ENCODE results near the gene SF3B5. TPM values are rescaled to one million over a fixed set of nuclear protein-coding genes. Genes with fewer than 3 reads are reported as not detected.
"Not testable (repeated sequence)": the region's sequence is repeated elsewhere in the genome, so short reads cannot be mapped to it uniquely, and the experiment has no call there.

Gene SF3B5
- total RNA-seq, 6 donors from 2014 or later, result 47.1 to 157 (median 96.9) TPM

DNA sequence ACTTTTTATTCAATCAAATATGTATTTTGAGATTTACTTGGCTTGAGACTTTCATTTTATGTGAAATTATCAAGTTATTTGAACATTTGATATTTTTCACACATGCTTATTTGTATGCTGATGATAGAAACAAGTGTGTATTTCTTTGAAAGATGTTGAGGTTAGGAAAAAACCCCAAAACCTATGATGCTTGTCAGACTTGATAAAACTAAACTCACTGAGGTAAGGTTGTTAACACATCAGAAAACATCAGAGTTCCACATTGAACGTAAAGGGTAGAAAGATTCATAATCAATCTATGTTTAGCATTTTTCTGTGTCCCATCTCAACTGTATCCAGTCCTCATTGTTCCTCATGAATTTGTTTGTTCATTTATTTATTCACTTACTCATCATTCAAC is 12.2 kb downstream of the SF3B5 start:
- H3K36me3 ChIP-seq, result peaks cover 0 to 4% (median 0%) of the 10 kb centered on the region in 4 donors
- no peaks in the 10 kb centered on the region for H3K27me3 ChIP-seq
- H3K4me1 ChIP-seq, result no peaks in the 10 kb centered on the region
- 79 to 91% methylated on average over 1 of the region's 1 CpG for WGBS, 2 donors
- H3K4me3 ChIP-seq, result no peak overlapping the region
- DNase-seq, result no peak
- ATAC-seq (ENCODE audit: low FRiP score in 2 of 2), result no peak
- TF ChIP-seq POLR2A (IDR thresholded peaks at IDR 0.05) (no peak), POLR2AphosphoS5 (IDR thresholded peaks at IDR 0.05) (no peak), EP300 (IDR thresholded peaks at IDR 0.05) (no peak)
- TF ChIP-seq, protein P1, sequence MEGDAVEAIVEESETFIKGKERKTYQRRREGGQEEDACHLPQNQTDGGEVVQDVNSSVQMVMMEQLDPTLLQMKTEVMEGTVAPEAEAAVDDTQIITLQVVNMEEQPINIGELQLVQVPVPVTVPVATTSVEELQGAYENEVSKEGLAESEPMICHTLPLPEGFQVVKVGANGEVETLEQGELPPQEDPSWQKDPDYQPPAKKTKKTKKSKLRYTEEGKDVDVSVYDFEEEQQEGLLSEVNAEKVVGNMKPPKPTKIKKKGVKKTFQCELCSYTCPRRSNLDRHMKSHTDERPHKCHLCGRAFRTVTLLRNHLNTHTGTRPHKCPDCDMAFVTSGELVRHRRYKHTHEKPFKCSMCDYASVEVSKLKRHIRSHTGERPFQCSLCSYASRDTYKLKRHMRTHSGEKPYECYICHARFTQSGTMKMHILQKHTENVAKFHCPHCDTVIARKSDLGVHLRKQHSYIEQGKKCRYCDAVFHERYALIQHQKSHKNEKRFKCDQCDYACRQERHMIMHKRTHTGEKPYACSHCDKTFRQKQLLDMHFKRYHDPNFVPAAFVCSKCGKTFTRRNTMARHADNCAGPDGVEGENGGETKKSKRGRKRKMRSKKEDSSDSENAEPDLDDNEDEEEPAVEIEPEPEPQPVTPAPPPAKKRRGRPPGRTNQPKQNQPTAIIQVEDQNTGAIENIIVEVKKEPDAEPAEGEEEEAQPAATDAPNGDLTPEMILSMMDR (IDR thresholded peaks at IDR 0.05), result no peak
- no peak overlapping the region for H3K27ac ChIP-seq
- no peaks in the 10 kb centered on the region for H3K9me3 ChIP-seq

GRCh38 chr6:144082412-144082811 is 13.0 kb downstream of the SF3B5 start:
- H3K27ac ChIP-seq; H3K4me3 ChIP-seq; H3K36me3 ChIP-seq; H3K27me3 ChIP-seq; H3K4me1 ChIP-seq; DNase-seq; H3K9me3 ChIP-seq; ATAC-seq (ENCODE audit: low FRiP score in 2 of 2): not testable (repeated sequence)
- WGBS, 2 donors, result 96 to 98% methylated on average over 3 of the region's 3 CpGs

DNA sequence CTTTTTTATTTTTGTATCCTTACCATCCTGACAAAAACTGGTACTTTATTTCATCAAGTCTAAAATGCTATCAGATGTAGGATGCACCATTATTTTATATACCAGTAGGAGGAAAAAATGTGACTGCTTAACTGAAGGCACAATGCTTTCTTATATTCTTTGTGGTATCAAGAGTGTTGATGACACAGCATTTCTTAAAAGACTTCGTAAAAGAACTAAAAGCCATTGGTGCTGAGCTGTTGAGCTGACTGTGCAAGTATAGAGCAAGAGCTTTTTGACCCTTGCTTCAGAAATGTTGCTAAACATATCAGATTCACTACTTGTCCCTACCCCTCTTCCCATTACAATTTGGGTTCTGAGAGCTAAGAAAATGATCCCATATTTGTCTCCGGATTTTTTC is 17.5 kb downstream of the SF3B5 start:
- no peaks in the 10 kb centered on the region for H3K9me3 ChIP-seq
- 71 to 72% methylated on average over 2 of the region's 2 CpGs for WGBS, 2 donors
- no peak for ATAC-seq (ENCODE audit: low FRiP score in 2 of 2)
- H3K4me1 ChIP-seq, result no peaks in the 10 kb centered on the region
- no peak overlapping the region for H3K27ac ChIP-seq
- no peak for DNase-seq
- H3K4me3 ChIP-seq, result no peak overlapping the region
- no peaks in the 10 kb centered on the region for H3K36me3 ChIP-seq
- H3K27me3 ChIP-seq, result no peaks in the 10 kb centered on the region
- TF ChIP-seq, protein P1 (IDR thresholded peaks at IDR 0.05), result no peak
- TF ChIP-seq POLR2AphosphoS5 (IDR thresholded peaks at IDR 0.05), result no peak
- TF ChIP-seq POLR2A (IDR thresholded peaks at IDR 0.05), result no peak
- TF ChIP-seq EP300 (IDR thresholded peaks at IDR 0.05), result no peak

DNA sequence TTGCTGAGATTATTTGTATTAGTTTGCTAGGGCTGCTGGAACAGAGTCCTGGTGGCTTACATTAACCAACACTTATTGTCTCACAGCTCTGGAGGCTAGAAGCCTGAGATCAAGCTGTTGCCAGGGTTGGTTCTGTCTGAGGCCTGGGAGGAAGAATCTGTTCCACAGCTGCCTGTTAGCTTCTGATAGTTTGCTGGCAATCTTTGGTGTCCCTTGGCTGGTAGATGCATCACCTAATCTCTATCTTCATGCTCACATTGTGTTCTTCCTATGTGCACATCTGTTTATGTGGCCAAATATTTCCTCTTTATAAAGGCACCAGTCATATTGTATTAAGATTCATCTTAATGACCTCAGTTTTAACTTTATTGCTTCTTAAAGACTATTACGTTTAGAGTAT is 19.5 kb downstream of the SF3B5 start:
- Histone ChIP-seq H3K4me1 (no peaks in the 10 kb centered on the region), H3K27me3 (no peaks in the 10 kb centered on the region), H3K36me3 (no peaks in the 10 kb centered on the region), H3K4me3 (no peak overlapping the region), H3K27ac (no peak overlapping the region), H3K9me3 (no peaks in the 10 kb centered on the region)
- TF ChIP-seq, protein P1 (IDR thresholded peaks at IDR 0.05), result no peak
- TF ChIP-seq POLR2A (IDR thresholded peaks at IDR 0.05) (no peak), POLR2AphosphoS5 (IDR thresholded peaks at IDR 0.05) (no peak), EP300 (IDR thresholded peaks at IDR 0.05) (no peak)
- ATAC-seq (ENCODE audit: low FRiP score in 2 of 2), result no peak
- no peak for DNase-seq
- 89 to 90% methylated on average over 1 of the region's 1 CpG for WGBS, 2 donors

DNA sequence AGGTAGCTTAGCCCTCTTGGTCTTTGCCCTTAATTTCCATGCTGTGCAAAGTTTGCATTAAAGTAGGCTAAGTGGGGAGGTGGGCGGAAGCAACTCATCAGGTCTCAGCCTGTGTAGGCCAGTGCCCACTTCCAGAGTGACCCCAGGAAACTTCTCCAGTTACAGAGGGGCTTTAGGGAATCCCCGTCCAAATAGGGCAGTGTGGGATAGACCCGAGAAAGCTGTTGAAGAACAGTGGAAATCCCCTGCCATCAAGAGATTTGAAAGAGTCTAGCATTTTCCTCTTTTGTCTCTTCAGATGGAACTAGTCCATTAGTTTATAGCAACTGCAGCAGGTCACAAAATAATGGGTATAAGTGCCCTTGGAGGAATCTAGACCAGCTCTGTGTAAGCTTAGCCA is 20.2 kb downstream of the SF3B5 start:
- WGBS, 2 donors, result 75 to 80% methylated on average over 3 of the region's 3 CpGs
- H3K4me1 ChIP-seq, result no peaks in the 10 kb centered on the region
- H3K36me3 ChIP-seq, result no peaks in the 10 kb centered on the region
- H3K4me3 ChIP-seq, result no peak overlapping the region
- H3K27ac ChIP-seq, result no peak overlapping the region
- DNase-seq, result no peak
- ATAC-seq (ENCODE audit: low FRiP score in 2 of 2), result no peak
- TF ChIP-seq EP300 (IDR thresholded peaks at IDR 0.05), result no peak
- no peak for TF ChIP-seq POLR2A (IDR thresholded peaks at IDR 0.05)
- TF ChIP-seq, protein P1 (IDR thresholded peaks at IDR 0.05), result no peak
- TF ChIP-seq POLR2AphosphoS5 (IDR thresholded peaks at IDR 0.05), result no peak
- H3K9me3 ChIP-seq, result no peaks in the 10 kb centered on the region
- H3K27me3 ChIP-seq, result no peaks in the 10 kb centered on the region
